Mesenchymal stem cell (in vitro differentiated cells and primary cell): Measurements from ENCODE around the gene CCDC102A.
A peak's percentile ranks its signal among the peaks of the same experiment; 100 is the strongest.

Experiments used
- DNase-seq: peaks from one replicate; pipeline ENCODE4 v3.0.0-alpha.2; 2013
- H2AFZ ChIP-seq: one replicate; pipeline ENCODE4 v1.6.1; 2013; ENCODE audit warnings: low read depth, mild to moderate bottlenecking, control low read depth, inconsistent platforms, low read length, moderate library complexity
- H2AK5ac ChIP-seq: 2 replicates; pipeline ENCODE4 v1.6.1; 2013; ENCODE audit warnings: low read length, moderate library complexity, mild to moderate bottlenecking, inconsistent platforms; ENCODE audit not compliant: severe bottlenecking
- H2BK120ac ChIP-seq: one replicate; pipeline ENCODE4 v1.6.1; 2013; ENCODE audit warnings: low read depth, mild to moderate bottlenecking, inconsistent platforms, low read length, moderate library complexity
- H2BK12ac ChIP-seq, 2 experiments: one replicate each; pipeline ENCODE4 v1.6.1; 2013; ENCODE audit warnings: inconsistent platforms in 2 of 2, low read length in 2 of 2, mild to moderate bottlenecking in 2 of 2, moderate library complexity in 2 of 2, control low read depth in 1 of 2
- H2BK15ac ChIP-seq: one replicate; pipeline ENCODE4 v1.6.1; 2013; ENCODE audit warnings: mild to moderate bottlenecking, low read depth, inconsistent platforms; ENCODE audit not compliant: poor library complexity, severe bottlenecking
- H2BK5ac ChIP-seq: 2 replicates; pipeline ENCODE4 v1.6.1; 2013; ENCODE audit warnings: low read depth, mild to moderate bottlenecking, low read length, control low read depth, inconsistent platforms; ENCODE audit not compliant: poor library complexity, severe bottlenecking
- H3K14ac ChIP-seq, 2 experiments: one replicate each; pipeline ENCODE4 v1.6.1; 2013; ENCODE audit warnings: inconsistent platforms in 2 of 2, low read length in 2 of 2, control low read depth in 1 of 2, mild to moderate bottlenecking in 1 of 2, moderate library complexity in 1 of 2
- H3K18ac ChIP-seq, 2 experiments: one replicate each; pipeline ENCODE4 v1.6.1; 2013; ENCODE audit warnings: inconsistent platforms in 2 of 2, low read length in 2 of 2, control low read depth in 1 of 2, low read depth in 1 of 2, mild to moderate bottlenecking in 1 of 2
- H3K23ac ChIP-seq, 2 experiments: one replicate each; pipeline ENCODE4 v1.6.1; 2013; ENCODE audit warnings: inconsistent platforms in 2 of 2, low read length in 2 of 2, mild to moderate bottlenecking in 2 of 2, moderate library complexity in 2 of 2, control low read depth in 1 of 2
- H3K27ac ChIP-seq: 2 replicates; pipeline ENCODE4 v1.5.1; 2013; ENCODE audit warnings: mild to moderate bottlenecking, moderate library complexity, low read length, control low read depth, inconsistent platforms; ENCODE audit not compliant: poor library complexity, severe bottlenecking
- H3K27me3 ChIP-seq, 2 experiments: 2 replicates each; pipeline versions ENCODE4 v1.6.1 to v1.7.0; 2013; ENCODE audit warnings: low read length in 2 of 2, mild to moderate bottlenecking in 2 of 2, moderate library complexity in 2 of 2, control low read depth in 1 of 2, inconsistent platforms in 1 of 2; ENCODE audit not compliant: control insufficient read depth in 1 of 2, insufficient read depth in 1 of 2
- H3K36me3 ChIP-seq, 2 experiments: 2 replicates each; pipeline versions ENCODE4 v1.6.1 to v1.7.0; 2013; ENCODE audit warnings: low read length in 2 of 2, control low read depth in 1 of 2, inconsistent platforms in 1 of 2, low read depth in 1 of 2, mild to moderate bottlenecking in 1 of 2; ENCODE audit not compliant: insufficient read depth in 2 of 2, control insufficient read depth in 1 of 2
- H3K4ac ChIP-seq, 2 experiments: one replicate each; pipeline ENCODE4 v1.6.1; 2013; ENCODE audit warnings: inconsistent platforms in 2 of 2, low read length in 2 of 2, mild to moderate bottlenecking in 2 of 2, moderate library complexity in 2 of 2, control low read depth in 1 of 2, low read depth in 1 of 2
- H3K4me1 ChIP-seq: 2 replicates; pipeline ENCODE4 v1.6.1; 2013; ENCODE audit warnings: low read depth, low read length, control low read depth; ENCODE audit not compliant: control insufficient read depth, insufficient read depth
- H3K4me2 ChIP-seq: 2 replicates; pipeline ENCODE4 v1.6.1; 2013; ENCODE audit warnings: low read length, mild to moderate bottlenecking, inconsistent platforms; ENCODE audit not compliant: poor library complexity, severe bottlenecking
- H3K4me3 ChIP-seq, 2 experiments: 2 replicates each; pipeline versions ENCODE4 v1.5.1 to v1.7.0; 2013; ENCODE audit warnings: low read length in 2 of 2, mild to moderate bottlenecking in 2 of 2, control low read depth in 1 of 2, low read depth in 1 of 2; ENCODE audit not compliant: insufficient read depth in 1 of 2
- H3K79me1 ChIP-seq: replicated peaks from 2 replicates; pipeline ENCODE4 v1.6.1; 2013; ENCODE audit warnings: mild to moderate bottlenecking, control low read depth, low read length, inconsistent platforms; ENCODE audit not compliant: poor library complexity, severe bottlenecking
- H3K9ac ChIP-seq: 2 replicates; pipeline ENCODE4 v1.7.0; 2013; ENCODE audit warnings: mild to moderate bottlenecking, low read length, moderate library complexity
- H3K9me3 ChIP-seq: 2 replicates; pipeline ENCODE4 v1.7.0; 2013; ENCODE audit warnings: mild to moderate bottlenecking, low read length; ENCODE audit not compliant: control insufficient read depth
- H4K8ac ChIP-seq: one replicate; pipeline ENCODE4 v1.6.1; 2013; ENCODE audit warnings: inconsistent platforms, mild to moderate bottlenecking, low read length, moderate library complexity
- H4K91ac ChIP-seq: one replicate; pipeline ENCODE4 v1.6.1; 2013; ENCODE audit warnings: mild to moderate bottlenecking, low read length, inconsistent platforms
- WGBS: methylation state at CpG from one replicate; pipeline ENCODE4 v1.1.7; 2013; ENCODE audit warnings: mixed read lengths; 5-methylcytosine and 5-hydroxymethylcytosine counted together

The CCDC102A gene

GRCh38 chr16:57530522-57531252, 5.7 kb downstream of the CCDC102A start:
- H3K9me3 ChIP-seq = no peaks in the 10 kb centered on the region
- H3K14ac ChIP-seq = peak overlapping the region in 1 of 2 experiments; percentile 26
- no peaks in the 10 kb centered on the region for H3K27me3 ChIP-seq
- H3K4ac ChIP-seq = peak overlapping the region; percentile 16 to 47
- H3K4me1 ChIP-seq = peaks cover 66% of the 10 kb centered on the region
- no peak for DNase-seq
- H3K4me3 ChIP-seq = no peak overlapping the region
- H2AFZ ChIP-seq = no peak overlapping the region
- no peak overlapping the region for H2BK5ac ChIP-seq
- WGBS = 85% methylated on average over 22 of the region's 22 CpGs
- no peak overlapping the region for H3K4me2 ChIP-seq
- peaks cover 4 to 32% of the 10 kb centered on the region in 2 experiments for H3K36me3 ChIP-seq
- H2BK12ac ChIP-seq = peak overlapping the region; percentile 28 to 89
- H3K23ac ChIP-seq = no peak overlapping the region
- no peak overlapping the region for H3K9ac ChIP-seq
- H2BK15ac ChIP-seq = peak overlapping the region; percentile 87
- peaks cover 47% of the 10 kb centered on the region for H3K79me1 ChIP-seq
- H2AK5ac ChIP-seq = peak overlapping the region; percentile 46
- H3K18ac ChIP-seq = peak overlapping the region; percentile 14 to 65
- no peak overlapping the region for H3K27ac ChIP-seq
- H2BK120ac ChIP-seq = no peak overlapping the region
- no peak overlapping the region for H4K8ac ChIP-seq
- peak overlapping the region; percentile 72 for H4K91ac ChIP-seq

GRCh38 chr16:57530104-57530521, 6.3 kb downstream of the CCDC102A start:
- Histone ChIP-seq H3K4me1 (peaks cover 64% of the 10 kb centered on the region), H3K79me1 (peaks cover 43% of the 10 kb centered on the region), H3K9me3 (no peaks in the 10 kb centered on the region), H3K36me3 (peaks cover 4 to 32% of the 10 kb centered on the region in 2 experiments), H3K27me3 (no peaks in the 10 kb centered on the region), H3K4ac (peak overlapping the region; percentile 16 to 47), H2BK15ac (peak overlapping the region; percentile 87), H3K27ac (peak overlapping the region; percentile 22), H2AFZ (no peak overlapping the region), H3K14ac (peak overlapping the region in 1 of 2 experiments; percentile 26), H3K4me2 (no peak overlapping the region), H2BK12ac (peak overlapping the region in 1 of 2 experiments; percentile 89), H3K9ac (no peak overlapping the region), H2AK5ac (peak overlapping the region; percentile 46), H2BK5ac (no peak overlapping the region), H4K91ac (no peak overlapping the region), H4K8ac (peak overlapping the region; percentile 66), H3K18ac (peak overlapping the region; percentile 14 to 65), H2BK120ac (no peak overlapping the region), H3K4me3 (no peak overlapping the region), H3K23ac (no peak overlapping the region)
- peak; percentile 74 for DNase-seq
- 21% methylated on average over 7 of the region's 7 CpGs for WGBS

- Histone ChIP-seq H2AFZ (no peak overlapping the region), H3K9ac (no peak overlapping the region), H4K8ac (peak overlapping the region; percentile 10), H3K36me3 (peaks cover 4 to 32% of the 10 kb centered on the region in 2 experiments), H3K23ac (no peak overlapping the region), H2BK5ac (no peak overlapping the region), H3K27me3 (no peaks in the 10 kb centered on the region), H2BK15ac (no peak overlapping the region), H3K9me3 (no peaks in the 10 kb centered on the region), H3K4me2 (no peak overlapping the region), H2AK5ac (peak overlapping the region; percentile 19), H2BK120ac (no peak overlapping the region), H3K4ac (no peak overlapping the region), H3K79me1 (peaks cover 40% of the 10 kb centered on the region), H3K4me1 (peaks cover 58% of the 10 kb centered on the region), H3K4me3 (no peak overlapping the region), H3K27ac (no peak overlapping the region), H4K91ac (no peak overlapping the region), H3K14ac (peak overlapping the region in 1 of 2 experiments; percentile 46), H2BK12ac (no peak overlapping the region), H3K18ac (no peak overlapping the region)
- no peak for DNase-seq
- 82% methylated on average over 14 of the region's 14 CpGs for WGBS
These were observed 6.8 kb downstream of the CCDC102A start for GRCh38 chr16:57529391-57530103.
